Activated CD4-positive, alpha-beta T cell treated with anti-CD3 and anti-CD28 coated beads for 24 hours (primary cell): ENCODE data around the gene LSP1.
"Not testable (repeated sequence)": the region's sequence is repeated elsewhere in the genome, so short reads cannot be mapped to it uniquely, and the experiment has no call there.

ENCODE experiments used
- DNase-seq, 2 donors: peaks; one replicate each; pipeline ENCODE4 v3.0.0-alpha.2; 2020; ENCODE audit warnings: low read depth in 2 of 2

Gene LSP1

GRCh38 chr11:1877211-1878136, 24.6 kb downstream of the LSP1 start:
- no peak for DNase-seq

DNA sequence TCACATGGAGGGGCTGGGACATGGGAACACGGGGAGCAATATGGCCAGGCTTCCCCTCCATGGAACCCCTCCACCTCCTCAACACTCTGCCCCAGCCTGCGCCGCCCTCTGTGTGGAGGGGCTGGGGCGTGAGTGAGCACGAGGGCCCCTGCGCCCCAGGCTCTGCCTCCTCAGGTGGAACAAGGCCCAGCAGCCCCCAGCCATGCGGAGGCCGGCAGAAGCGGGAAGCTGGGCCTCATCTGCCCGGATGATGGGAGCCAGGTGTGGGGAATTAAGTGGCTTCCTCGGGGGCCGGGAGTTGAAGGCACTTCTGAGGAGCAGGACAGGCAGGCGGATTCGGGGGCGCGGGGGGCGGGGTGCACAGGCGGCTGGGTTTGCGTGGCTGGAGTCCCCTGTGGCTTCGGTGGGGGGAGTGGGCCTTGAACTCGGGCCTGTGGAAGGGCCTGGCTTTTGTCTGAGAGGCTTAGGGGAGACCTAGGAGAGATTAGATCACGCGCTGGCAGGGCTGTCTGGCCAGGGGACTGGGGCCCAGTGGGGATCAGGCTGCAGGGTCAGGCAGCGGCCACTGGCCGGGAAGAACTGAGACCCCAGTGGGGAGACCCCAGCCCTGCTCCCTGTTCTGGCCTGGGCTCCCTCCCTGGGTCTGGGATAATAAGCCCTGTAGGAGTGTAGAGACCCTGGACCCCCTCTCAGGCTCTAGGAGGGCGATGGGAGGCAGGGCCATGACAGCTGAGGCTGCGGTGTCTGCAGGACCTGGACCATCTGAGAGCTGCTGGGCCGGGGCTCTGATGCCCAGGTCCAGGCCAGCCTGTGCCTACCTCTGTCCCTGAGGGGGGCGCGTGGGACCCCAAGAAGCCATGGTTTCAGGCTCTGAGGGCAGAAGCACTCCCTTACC, 25.5 kb downstream of the LSP1 start:
- DNase-seq: no peak

DNA sequence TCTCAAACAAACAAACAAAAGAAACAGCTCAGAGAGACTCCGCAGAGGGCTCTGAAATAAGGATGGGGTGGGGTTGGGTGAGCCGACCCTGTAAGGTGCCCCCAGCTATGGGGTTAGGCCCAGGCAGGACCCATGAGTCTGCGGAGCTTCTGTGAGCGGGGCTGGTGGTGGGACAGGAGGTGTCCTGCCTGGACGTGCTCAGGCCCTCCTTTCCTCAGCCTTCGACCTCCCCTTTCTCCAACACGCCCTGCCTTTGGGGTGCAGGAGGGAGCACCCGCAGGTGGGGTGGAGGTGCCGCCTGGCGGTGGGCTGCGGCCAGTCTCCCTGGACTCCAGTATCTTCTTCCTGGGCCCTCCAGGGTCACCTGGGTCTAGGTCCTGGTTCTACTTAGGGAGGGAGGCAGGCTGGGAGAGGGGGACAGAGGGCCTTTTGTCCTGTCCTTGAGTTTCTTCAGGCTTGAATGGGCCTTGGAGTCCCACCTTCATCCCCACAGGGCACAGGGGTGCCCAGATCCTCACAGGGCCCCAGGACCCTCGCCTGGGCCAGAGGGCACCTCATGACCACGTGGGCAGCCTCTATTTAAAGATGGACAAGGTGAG, 26.6 kb downstream of the LSP1 start:
- no peak for DNase-seq

- no peak for DNase-seq
Observed at GRCh38 chr11:1879941-1880720, 27.2 kb downstream of the LSP1 start.

DNA sequence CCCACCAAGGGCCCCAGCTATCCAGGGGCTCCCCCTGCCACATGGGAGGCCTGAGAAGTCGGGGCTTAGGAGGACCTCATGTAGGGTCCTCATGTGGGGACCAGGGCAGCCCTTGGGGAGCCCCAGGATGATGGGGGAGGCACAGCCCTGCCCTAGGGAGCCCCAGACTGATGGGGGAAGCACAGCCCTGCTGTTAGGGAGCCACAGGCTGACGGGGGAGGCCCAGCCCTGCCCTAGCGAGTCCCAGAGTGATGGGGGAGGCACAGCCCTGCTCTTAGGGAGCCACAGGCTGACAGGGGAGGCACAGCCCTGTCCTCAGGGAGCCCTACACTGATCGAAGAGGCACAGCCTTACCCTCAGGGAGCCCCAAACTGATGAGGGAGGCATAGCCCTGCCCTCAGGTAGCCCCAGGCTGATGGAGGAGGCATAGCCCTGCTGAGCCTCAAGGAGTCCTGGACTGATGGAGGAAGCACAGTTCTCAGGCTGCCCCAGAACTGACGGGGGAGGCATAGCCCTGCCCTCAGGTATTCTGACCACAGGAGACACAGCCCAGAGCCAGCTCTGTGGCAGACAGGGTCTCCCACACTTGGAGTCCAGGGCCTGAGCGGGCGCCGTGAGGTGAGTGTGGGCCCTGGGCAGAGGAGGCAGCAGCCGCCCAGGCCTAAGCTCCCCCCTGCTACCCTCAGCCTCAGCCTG, 28.0 kb downstream of the LSP1 start:
- DNase-seq: no peak

DNA sequence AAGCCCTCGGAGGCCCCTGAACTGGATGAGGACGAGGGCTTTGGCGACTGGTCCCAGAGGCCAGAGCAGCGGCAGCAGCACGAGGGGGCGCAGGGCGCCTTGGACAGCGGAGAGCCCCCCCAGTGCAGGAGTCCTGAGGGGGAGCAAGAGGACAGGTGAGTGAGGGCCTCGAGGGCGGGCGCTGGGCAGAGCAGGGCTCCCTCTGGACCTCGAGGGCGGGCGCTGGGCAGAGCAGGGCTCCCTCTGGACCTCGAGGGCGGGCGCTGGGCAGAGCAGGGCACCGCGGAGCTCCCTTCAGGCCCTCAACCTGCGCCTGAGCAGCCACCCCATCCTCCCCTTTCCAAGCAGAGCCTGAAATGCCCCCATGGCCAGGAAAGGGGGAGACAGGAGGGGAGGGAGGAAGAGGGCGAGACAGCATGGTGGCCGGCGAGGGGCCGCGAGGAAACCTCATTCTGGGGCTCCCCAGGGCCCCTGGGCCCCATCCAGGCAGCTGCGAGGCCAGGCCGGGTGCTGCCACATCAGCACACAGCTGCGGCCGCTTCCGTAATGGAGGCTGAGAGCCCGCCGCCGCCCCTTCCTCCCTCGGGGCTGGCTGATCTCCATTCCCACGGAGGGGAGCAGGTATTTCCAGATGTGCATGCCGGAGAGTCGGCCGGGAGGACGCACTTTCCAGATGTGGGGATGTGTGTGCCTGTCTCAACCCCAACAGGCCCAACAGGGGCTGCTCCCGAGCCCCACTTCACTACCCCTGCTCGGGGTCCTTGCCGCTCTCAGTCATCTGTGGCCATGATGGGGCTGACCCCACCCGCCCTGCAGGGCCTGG, 28.8 kb downstream of the LSP1 start:
- DNase-seq: no peak

- DNase-seq: peak; percentile 80 to 82
Observed at GRCh38 chr11:1882265-1883238, 29.7 kb downstream of the LSP1 start.

- DNase-seq: no peak
Observed at GRCh38 chr11:1883346-1884302, 30.7 kb downstream of the LSP1 start.

DNA sequence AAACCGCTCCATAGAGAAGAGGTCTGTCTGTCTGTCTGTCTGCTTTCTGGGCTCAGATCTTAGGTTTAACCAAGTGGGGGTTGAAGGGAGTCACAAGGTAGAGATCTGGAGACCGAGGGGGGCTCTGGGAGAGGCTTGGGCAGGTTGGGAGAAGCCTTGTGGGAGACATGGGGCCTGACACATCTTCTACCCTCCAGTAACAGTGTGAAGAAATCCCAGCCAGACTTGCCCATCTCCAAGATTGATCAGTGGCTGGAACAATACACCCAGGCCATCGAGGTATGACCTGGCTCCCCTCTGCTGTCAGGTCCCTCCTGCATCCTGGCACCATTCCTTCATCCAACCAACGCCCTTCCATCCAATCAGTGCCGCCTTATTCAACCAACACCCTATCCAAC, 31.4 kb downstream of the LSP1 start:
- no peak for DNase-seq

GRCh38 chr11:1886551-1886950, 33.7 kb downstream of the LSP1 start:
- not testable (repeated sequence) for DNase-seq

DNA sequence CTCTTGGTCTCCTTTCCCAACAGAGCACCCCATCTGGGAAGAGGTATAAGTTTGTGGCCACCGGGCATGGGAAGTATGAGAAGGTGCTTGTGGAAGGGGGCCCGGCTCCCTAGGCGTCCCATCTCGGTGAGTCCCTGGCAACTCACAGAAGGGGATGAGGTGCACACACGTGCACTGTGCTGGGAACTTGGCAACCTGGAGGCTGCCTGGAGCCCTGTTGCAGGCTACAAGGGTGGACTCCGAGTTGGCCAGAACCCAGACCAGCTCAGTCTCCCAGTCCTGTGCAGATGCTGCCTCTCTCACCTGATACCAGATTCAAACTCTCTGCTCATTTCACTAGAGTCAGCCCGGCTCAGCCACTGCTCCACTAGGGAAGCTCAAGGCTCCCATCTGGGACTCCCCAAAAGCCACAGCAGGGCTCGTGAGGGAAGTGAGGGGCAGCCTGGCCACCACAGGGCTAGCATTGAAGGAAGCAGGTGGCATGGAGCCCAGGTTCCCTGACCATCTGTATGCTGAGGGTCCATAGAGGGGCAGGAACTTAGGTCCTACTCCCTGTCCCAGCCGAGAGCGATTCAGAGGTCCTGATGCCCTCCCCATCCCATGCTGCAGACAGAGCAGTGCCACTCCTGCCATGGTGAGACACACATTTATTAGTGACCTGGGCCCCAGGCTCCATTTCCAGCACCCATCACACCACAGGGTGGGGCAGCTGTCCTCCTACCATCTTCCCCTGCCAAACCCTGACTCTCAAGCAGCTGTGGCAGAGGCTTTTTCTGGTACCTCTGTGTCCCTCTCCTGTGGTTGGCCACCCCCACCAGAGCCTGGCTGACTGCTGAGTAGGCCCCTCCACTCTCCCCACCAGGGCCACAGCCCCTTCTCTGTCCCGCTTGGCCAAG, 34.8 kb downstream of the LSP1 start:
- DNase-seq: no peak

- no peak for DNase-seq
Observed at GRCh38 chr11:1888347-1888753, 35.5 kb downstream of the LSP1 start.

- DNase-seq: no peak
Observed at GRCh38 chr11:1888811-1889210, 35.9 kb downstream of the LSP1 start.

DNA sequence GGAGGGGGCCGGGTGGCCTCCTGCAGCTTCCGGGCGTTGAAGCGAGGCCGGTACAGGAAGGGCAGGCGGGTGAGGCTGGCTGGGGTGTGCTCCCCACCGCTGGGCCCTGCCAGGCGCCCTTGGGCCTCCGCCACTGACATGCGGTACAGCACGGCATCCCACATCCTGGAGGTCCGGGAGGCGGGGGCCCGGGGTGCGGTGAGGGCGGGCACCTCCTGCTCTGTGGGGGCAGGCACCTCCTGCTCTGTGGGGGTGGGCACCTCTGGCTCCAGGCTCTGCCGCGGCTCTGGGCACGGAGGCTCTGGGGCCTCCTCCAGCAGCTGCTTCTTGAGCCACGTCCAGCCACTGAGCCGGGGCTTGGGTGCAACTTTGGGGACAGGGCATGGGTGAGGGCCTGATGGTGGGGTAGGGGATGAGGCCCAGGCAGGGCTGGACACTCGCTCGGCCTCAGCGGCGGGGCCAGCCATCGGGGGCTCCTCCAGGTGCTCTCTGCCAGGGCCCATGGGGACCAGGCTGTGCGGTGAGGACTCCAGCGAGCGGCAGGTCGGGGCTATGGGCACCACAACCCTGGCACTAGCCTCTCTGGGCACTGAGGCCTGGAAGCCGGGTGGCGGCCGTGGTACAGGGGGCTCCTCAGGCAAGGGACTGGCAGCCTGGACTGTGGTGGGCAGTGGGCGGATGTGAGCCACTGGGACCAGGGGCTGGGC, 36.5 kb downstream of the LSP1 start:
- peak; percentile 47 to 56 for DNase-seq

- DNase-seq: no peak
Observed at GRCh38 chr11:1889941-1890855, 37.3 kb downstream of the LSP1 start.
